HG03432 (cell line): ENCODE results near the gene CHRNA4.
"Not testable (repeated sequence)": the region's sequence is repeated elsewhere in the genome, so short reads cannot be mapped to it uniquely, and the experiment has no call there.

ENCODE experiments used
- ATAC-seq: cut with Tn5 transposase; IDR thresholded peaks from one replicate; pipeline ENCODE4 v1.9.1; 2021; ENCODE audit warnings: mild to moderate bottlenecking, moderate library complexity; ENCODE audit not compliant: unreplicated experiment

The CHRNA4 gene

GRCh38 chr20:63398744-63399514, 37.8 kb upstream of the CHRNA4 start:
- ATAC-seq = no peak

- no peak for ATAC-seq
Observed at GRCh38 chr20:63397946-63398450, 36.8 kb upstream of the CHRNA4 start.

GRCh38 chr20:63397155-63397843, 36.1 kb upstream of the CHRNA4 start:
- ATAC-seq = no peak

- no peak for ATAC-seq
Observed at GRCh38 chr20:63396300-63396699, 35.2 kb upstream of the CHRNA4 start.

- no peak for ATAC-seq
Observed at GRCh38 chr20:63395723-63396122, 34.6 kb upstream of the CHRNA4 start.

- no peak for ATAC-seq
Observed at GRCh38 chr20:63394920-63395455, 33.8 kb upstream of the CHRNA4 start.

- ATAC-seq = no peak
Observed at GRCh38 chr20:63394069-63394919, 33.1 kb upstream of the CHRNA4 start.

- no peak for ATAC-seq
Observed at GRCh38 chr20:63393566-63393965, 32.4 kb upstream of the CHRNA4 start.

GRCh38 chr20:63392465-63393365, 31.6 kb upstream of the CHRNA4 start:
- ATAC-seq = no peak

GRCh38 chr20:63387917-63388316, 26.8 kb upstream of the CHRNA4 start:
- no peak for ATAC-seq

GRCh38 chr20:63387393-63387792, 26.2 kb upstream of the CHRNA4 start:
- no peak for ATAC-seq

GRCh38 chr20:63386491-63386890, 25.3 kb upstream of the CHRNA4 start:
- no peak for ATAC-seq

- ATAC-seq = no peak
Observed at GRCh38 chr20:63385819-63386218, 24.7 kb upstream of the CHRNA4 start.

GRCh38 chr20:63384336-63384735, 23.2 kb upstream of the CHRNA4 start:
- no peak for ATAC-seq

GRCh38 chr20:63383556-63383955, 22.4 kb upstream of the CHRNA4 start:
- ATAC-seq = no peak

- no peak for ATAC-seq
Observed at GRCh38 chr20:63382551-63383300, 21.6 kb upstream of the CHRNA4 start.

GRCh38 chr20:63381781-63382431, 20.8 kb upstream of the CHRNA4 start:
- ATAC-seq = no peak

- no peak for ATAC-seq
Observed at GRCh38 chr20:63380346-63380870, 19.3 kb upstream of the CHRNA4 start.

- ATAC-seq = not testable (repeated sequence)
Observed at GRCh38 chr20:63379872-63380271, 18.7 kb upstream of the CHRNA4 start.
